ENCODE data around the gene TOM1L2.

TOM1L2 gene

DNA sequence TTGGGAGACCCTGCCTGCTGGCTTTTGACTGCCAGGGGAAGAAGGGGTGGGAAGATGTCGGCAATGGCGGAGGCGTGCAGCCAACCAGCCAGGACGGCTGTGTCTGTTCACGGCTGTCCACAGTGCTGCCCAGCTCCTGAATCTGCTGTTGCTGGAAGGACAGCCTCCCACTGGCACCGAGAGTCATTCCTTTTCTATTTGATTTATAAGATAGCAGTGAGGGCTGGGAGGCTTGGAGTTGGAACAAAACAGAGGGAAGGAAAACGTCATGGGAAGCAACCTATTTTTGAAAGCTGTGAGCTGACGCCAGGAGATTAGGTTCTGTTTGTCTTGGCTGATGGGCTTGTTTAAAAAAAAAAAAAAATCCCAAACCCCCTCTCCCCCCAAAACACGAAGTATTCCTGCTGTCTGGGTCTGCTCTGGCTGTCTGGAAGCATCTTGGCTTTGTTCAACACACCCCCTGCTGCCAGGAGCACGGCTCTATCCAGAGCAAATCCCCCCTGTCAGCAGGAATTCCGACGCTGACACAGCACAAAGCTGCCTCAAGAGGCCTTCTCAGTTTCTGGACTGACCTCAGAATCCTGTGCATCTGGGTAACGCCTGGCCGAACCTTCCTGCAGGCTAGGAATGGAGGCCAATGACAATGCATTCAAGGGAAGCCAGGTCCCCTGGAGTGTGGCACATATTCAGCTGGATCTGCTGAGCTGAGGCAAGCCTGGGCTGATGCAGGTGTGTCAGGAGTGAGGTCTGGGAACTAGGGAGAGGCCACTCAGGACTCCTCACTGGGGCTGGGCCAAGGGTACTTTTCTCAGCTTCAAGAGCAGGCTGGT, 94.5 kb downstream of the TOM1L2 start:
- no peak for DNase-seq (ENCODE audit: low read depth in 2 of 3, low spot score in 1 of 3)

DNA sequence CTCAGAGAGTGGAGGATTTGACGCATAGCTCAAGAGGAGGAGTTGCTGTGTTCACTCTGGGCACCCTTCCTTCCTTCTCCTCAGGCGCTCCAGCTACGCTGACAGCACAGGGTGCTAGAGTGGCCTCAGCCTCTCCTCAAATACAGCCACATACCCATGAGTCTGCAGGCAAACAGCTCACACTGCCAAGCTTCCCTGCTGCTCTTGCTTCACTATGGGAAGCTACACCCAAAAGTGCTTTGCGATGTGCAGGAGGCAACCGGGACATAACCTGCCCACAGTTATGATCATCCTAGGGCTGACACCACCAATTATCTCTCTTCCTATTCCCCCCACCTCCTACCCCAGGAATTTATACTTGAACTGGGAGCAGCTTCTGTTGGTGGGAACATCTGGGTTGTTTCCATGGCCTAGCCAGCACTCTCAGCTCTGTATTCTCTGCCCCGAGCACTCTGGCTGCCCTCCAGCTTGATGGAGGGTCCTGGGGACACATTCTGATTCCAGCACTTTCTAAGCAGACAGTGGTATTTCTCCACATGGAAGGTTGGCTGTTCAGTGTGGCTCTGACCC, 95.2 kb downstream of the TOM1L2 start:
- no peak for DNase-seq (ENCODE audit: low read depth in 2 of 3, low spot score in 1 of 3)

DNA sequence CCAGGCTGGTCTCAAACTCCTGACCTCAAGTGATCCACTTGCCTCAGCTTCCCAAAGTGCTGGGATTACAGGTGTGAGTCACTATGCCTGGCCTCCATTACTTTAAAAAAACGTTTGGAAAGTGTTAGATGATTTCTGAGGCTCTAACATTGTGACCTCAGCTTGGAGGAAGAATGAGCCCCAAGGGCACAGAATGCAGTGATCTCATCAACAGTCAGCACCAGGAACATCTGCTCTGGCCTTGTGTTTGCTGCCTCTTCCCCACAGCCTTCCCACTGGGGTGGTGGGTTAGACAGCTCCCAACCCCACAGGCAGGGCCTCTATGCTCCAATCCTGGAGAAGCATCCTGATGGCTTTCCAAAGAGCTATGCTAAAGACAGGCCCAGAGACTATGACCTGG, 97.7 kb downstream of the TOM1L2 start:
- no peak for DNase-seq (ENCODE audit: low read depth in 2 of 3, low spot score in 1 of 3)

DNA sequence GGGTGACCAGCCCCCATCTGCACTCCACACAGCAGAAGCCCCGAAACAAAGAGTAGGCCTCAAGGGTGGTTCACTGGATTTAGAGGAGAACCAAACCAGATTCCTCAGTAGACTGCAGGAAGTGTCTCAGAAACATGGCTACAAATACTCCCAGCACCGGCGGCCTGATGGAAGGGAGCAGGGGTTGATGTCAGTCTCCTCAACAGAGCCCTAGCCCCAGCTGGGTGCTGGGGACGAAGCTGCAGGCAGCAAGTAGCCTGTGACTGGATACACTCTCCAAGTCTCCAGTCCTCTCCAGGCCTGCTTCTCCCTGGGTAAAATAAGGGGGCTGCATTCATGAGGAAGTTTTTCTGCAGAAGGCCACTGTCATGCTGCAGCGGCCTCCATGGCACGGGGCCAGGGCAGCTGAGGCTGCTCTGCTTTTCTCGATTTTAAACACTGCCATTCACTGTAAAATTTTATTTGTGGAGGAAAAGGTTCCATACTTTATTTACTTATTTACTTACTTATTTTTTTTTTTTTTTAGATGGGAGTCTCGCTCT, 98.7 kb downstream of the TOM1L2 start:
- no peak for DNase-seq (ENCODE audit: low read depth in 2 of 3, low spot score in 1 of 3)

DNA sequence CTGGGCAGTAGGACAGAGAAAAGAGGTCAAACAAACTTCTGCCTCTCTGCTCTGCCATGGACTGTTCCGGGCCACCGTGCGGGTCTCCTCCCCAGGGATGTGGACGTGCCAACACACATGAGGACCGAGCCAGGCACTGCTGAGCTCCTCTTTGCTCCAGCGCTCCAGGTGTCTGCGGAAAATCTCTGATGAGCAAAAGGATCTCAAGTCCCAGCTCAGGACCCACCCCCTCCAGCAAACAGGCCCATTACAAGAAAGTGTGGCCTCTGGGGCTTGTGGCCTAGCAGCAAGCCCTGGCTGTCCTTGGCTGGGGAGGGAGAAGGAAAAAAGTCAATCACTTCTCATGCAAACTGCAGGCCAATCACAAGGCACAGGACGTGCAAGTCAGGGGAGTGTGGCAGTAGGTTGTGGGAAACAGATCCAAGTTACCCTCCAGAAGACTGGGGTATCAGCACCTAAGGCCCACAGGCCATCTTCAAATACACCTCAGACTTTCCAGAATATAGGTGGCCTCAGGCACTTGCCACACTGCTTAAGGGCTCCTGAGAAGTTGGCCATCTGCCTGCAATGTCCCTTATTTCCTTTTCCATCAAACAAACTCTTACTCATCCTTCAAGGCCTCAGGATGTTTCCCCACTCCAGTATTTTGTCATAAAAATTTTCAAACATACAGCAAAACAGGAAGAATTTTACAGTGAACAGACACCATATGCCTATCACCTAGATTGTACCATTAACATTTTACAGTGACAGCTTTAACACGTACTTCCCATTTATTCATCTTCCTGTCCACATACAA, 99.5 kb downstream of the TOM1L2 start:
- DNase-seq (ENCODE audit: low read depth in 2 of 3, low spot score in 1 of 3) = no peak

DNA sequence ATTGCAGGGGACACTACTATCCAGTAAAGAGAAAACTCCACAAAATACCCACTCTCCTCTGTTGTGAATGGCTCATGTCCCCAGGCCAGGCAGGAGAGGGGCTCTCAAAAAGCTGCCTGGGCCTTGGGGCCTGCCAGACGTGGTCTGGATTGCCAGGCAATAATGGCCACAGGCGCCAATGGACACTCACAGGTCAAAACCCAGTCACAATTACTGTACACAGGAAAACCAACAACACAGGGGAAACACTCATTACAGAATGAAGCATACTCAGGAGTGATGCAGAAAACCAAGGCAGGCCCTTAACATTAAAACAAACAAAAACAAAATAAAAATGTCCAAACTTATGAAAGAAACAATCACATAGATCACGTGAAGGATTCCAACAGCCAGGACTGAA, 100.3 kb downstream of the TOM1L2 start:
- DNase-seq (ENCODE audit: low read depth in 2 of 3, low spot score in 1 of 3) = no peak

DNA sequence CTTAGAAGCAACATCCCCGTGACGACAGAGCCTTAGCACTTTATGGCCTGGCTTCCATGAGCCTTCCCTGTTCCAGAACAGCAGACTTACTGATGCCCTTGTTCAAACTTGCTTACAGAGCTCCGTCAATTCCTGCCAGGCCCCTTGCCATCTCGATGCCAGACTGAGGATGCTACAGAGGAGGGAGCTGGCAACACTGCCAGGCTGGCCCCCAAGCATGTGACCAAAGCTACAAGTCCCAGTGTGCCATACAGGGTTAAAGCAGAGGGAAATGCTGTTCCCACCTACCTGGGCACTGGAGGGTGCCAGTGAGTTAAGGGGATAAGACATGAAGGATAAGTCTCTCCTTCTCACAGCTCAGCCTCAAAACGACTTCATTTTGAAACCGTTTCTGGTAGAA, 102.0 kb downstream of the TOM1L2 start:
- no peak for DNase-seq (ENCODE audit: low read depth in 2 of 3, low spot score in 1 of 3)

DNA sequence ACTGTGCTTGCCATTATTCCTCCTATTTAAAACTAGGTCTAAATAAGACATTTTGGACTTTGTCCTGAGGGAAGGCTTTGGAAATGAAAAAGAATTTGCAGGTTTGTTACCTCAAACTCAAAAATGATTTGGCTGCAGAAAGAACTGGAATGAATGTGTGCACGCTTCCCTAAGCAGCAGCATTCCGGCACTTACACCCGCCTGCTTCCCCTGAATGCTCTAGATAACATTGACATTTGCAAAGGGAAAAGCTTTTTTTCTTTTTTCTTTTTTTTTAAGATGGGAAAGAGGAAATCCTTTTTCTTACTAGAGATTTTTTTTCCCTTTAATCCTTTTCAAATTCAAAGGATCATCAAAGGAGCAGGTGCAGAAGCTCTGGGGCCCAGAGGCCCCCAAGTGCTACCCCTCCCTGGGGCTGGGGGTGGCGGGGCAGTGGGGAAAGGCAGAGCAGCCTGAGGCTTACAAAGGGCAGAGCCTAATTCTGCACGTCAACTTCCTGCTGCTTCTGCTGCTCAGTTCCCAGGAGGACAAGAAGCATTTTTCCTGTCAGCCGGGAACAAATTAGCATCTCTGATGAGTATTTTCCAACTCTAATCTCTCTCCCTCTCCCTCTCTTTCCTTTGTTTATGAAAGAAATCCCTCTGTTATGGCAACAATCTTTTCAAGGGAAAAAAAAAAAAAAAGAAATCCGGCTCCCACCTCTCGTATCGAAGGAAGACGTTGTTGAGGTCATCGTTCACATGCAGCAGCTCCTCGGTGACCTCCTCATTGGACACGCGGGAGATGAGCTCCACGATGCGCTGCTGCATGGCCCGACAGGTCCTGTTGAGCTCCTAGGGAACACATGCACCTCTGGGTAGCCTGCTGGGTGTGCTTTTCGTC, 103.3 kb downstream of the TOM1L2 start:
- no peak for DNase-seq (ENCODE audit: low read depth in 2 of 3, low spot score in 1 of 3)

DNA sequence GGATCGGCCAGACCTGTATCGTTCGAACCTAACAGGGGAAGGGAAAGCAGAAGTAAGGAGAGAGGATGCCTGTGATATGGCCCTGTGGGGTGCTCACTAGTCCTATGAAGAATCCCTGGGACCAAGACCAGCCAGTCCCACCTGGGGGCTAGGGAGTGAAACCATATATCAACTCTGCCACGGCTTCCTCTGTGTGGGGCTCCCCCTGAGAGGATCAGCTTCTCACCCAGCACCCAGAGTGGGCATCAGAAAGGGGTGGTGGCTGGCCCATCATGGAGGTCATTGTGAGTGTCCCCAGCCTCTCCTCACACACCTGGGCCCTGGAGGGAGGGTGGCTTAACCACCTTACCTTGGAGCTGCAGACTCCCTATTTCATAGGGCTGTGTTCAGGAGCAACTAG, 105.3 kb downstream of the TOM1L2 start:
- no peak for DNase-seq (ENCODE audit: low read depth in 2 of 3, low spot score in 1 of 3)

DNA sequence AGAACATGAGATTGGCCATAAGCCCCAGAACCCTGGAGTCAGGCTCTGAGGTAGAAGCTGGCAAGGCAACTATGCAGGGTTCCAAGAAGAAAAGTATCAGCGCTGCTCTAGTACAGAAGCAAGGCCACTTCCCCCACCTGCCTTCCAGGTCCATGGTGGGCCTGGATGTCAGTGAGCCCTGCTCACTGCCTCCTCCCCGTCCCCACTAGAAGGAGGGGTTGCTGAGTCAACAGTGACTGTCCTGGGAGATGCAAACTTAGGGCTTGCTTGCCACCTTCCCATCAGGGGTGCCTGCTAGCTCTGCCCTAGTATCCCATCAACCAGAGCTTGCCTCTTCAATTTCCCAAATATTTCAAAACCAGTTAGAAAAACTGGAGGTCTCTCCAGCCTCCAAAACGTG, 105.8 kb downstream of the TOM1L2 start:
- no peak for DNase-seq (ENCODE audit: low read depth in 2 of 3, low spot score in 1 of 3)

DNA sequence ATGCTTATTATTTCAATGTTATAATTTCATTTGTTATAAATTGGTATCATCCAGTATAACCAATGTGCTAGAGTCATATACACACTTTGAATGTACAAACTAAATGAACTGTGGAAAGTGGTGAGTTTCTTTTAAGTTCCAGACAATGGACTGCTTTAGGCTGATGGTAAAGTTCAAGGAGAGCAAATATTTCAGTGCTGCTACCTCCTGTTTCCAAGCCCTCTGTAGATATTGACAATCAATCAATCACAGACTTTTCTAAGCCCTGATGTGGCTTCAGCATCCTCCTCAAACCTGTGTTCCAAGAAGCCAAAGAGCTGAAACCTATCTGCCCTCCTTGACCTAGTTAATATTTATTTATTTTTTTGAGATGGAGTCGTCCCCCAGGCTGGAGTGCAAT, 107.2 kb downstream of the TOM1L2 start:
- DNase-seq (ENCODE audit: low read depth in 2 of 3, low spot score in 1 of 3) = no peak

DNA sequence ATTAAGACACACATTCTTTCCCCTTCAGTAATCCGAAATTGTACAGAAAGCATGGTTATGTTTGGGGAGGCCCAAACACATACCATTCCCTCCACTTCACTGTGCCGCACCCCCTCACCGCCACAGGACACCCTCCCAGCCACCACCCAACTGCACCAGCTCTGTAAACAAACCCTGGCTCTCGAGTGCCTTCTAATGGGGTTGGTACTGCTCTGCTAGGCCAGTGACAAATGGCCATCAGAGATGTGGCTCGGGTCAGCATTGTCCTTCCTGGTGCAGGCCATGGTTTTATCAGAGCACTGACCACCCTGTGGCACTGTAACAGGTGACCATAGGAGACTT, 111.5 kb downstream of the TOM1L2 start:
- no peak for DNase-seq (ENCODE audit: low read depth in 2 of 3, low spot score in 1 of 3)

DNA sequence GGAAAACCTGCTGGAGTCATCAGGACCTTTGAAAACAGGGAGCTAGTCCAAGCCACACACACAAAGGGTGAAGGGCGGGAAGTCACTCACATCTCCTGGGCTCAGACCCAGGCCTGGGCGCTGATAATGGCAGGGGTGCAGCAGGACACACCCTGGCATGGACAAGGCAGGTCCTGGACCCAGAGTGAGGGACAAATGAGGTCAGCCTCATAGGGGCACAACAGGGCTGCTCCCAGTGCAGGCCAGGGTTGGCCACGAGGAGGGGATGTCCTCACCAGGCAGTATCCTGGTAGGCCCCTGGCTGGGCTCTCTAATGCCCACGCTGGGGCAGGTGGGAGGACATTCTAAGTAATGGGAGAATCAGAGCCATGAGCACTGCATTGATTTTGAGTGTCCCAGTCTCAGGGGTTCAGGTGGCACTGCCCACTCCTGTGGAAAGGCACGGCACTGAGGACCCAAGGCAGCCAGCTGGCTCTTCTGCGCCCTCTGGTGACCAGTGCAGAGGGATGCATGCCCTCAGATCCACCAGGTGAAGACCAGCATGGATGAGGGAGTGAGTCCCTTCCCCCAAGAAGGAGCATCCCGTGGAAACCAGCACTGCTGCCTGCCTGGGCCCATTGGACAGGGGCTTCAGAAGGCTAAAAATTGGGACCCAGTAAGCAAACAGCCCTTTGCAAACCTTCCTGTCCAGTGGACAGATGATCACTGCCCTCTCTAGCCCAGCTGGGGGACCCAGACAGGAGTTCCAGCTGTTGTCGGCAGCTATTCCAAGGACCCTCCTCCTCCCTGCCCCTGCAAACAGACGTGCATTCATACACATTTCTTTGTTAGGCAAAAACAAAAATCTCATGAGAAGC, 112.1 kb downstream of the TOM1L2 start:
- DNase-seq (ENCODE audit: low read depth in 2 of 3, low spot score in 1 of 3) = peak in 2 of 3 donors; percentile 55 to 61

DNA sequence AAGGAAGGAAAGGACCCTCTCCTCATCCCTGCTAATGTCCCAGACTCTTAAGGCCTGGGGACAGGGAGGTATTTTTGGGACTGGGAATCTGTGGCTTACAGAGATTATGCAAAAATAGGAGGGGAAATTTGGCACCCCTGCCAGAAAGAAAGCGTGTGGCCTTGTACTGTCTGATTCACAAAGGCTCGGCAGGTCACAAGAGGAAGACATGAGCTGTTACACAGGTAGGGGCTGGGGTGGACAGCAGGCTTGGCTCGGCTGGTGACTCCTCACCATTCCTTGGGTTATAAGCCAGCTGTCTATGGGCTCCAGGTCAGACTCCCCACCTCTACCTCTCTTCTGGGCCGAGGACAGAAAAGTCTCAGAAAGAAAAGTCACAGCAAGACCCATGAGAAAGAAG, 114.7 kb downstream of the TOM1L2 start:
- no peak for DNase-seq (ENCODE audit: low read depth in 2 of 3, low spot score in 1 of 3)

DNA sequence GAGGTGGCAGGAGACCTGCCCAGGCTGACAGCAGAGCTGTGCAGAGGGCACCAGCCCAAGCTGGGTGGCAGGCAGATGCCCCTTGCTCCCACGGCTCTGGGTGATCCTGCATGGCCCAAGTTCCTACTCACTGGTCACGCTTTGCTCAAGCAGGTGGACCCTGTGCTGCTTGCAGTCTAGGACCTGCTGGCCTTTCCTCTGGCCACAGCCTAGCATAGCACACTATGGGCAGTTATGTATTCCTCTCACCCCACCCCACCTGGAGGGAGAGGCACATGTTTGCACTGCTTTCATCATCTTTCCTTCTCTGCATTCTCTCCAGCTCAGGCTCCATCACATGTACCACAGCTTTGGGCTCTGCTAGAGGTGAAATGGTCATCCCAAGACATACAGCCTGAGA, 115.8 kb downstream of the TOM1L2 start:
- DNase-seq (ENCODE audit: low read depth in 2 of 3, low spot score in 1 of 3) = no peak

DNA sequence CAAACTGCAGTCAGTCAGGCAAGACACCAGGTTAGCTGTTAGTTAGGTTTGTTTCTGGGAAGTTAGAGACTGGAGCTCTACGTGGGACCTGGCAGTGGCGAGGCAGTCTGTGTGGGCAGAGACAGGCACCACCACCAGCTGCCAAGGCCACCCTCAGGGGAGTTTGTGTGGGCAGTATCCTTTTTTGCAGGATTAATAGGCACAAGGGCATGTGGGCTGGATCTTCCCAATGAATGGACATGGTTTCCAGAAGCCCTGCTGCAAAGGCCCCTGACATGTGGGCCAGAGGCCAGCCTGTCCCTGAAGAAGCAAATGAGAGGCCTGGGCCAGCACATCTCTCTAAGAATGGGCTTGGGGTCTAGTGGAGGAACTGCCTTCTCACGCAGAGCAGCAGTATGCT, 116.2 kb downstream of the TOM1L2 start:
- no peak for DNase-seq (ENCODE audit: low read depth in 2 of 3, low spot score in 1 of 3)

DNA sequence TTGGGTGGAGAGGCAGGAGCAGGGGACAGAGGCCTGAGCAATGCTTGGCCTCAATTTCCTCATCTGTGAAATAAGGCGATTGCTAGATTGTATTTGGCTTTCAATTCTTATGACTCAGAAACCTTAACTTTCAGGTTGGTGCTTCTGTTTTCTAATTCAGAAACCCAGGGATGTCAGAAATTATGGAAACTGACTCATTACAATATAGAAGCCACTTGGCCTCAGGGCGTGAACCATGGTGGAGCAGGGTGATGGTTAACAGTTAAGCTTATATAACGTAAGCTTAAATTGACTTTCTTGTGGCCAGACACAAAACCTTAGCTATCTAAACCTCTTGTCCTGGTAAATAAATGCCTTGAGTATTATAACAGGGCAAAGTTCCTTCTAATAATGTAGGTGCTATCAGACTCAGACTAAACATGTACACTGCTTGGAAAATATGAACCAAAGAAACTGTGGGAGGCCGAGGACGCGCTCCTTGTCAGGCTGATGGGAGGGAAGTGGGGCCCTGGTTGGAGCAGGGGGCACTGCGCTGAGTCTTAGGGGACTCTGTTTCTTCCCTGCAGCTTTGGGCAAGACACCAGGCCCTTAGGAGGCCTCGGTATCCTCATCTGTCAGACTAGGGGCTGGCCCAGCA, 118.3 kb downstream of the TOM1L2 start:
- peak in 1 of 3 donors; percentile 50 for DNase-seq (ENCODE audit: low read depth in 2 of 3, low spot score in 1 of 3)

DNA sequence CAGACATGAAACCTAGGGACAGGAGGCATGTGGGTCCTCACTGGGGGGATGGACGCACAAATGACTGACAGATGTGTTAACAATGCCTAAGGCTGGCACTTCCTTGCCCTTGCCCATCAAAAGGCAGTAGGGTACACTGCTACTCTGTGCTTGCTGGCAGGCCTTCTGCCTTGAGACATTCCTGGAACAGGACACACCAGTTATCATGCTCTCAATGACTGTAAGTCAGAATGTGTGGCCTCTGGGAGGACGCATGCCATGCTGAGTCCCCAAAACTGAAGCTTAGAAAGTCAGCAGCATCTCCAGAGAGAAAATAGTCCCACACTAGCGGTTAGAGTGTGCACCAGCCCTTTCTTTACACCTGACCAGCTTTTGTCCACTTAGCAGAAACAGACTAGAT, 119.3 kb downstream of the TOM1L2 start:
- DNase-seq (ENCODE audit: low read depth in 2 of 3, low spot score in 1 of 3) = no peak

DNA sequence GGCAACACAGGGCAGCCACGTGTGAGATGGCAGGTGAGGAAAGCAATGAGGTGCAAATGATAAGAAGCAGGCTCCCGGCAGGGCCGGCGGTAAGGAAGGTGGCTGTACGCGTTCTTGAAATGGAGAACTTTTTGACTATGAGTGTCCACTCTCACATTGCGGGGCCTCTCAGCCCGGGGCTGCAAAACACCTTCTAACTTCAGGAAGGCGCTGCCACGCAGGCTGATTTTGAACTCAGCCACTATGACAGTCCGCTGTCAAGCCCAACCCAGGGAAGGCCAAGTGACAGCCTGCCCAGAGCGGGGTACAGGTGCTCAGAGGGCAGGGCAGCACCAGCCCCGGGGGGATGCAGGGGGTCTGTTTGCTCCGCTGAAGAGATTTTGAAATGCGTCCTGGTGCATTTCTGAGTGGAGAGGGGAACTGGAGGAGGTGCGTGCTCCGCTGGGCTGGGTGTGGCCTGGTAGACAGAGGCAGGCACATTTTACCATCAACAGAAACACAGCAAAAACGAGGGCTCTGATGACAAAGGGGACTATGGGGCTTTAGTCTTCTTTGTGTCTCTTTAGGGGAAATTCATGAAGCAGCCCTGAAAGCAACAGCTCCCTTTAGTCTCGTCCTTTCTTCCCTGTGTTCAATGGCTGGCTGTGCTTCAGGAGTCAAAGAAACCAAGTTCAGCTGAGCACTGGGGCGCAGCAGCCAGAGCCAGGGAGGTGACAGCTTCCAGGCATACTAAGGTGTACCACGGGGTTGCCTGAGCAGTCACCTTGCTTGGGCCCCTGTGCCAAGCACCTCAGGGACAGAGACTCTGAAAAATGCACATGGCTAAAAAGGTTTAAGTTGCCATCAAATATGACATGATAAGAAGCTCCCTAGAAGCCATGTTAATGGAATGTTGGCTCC, 120.8 kb downstream of the TOM1L2 start:
- DNase-seq (ENCODE audit: low read depth in 2 of 3, low spot score in 1 of 3) = no peak

All from stimulated activated CD4-positive, alpha-beta T cell treated with anti-CD3 and anti-CD28 coated beads, Interleukin-12 subunit alpha, Interleukin-12 subunit beta, amount 100 ng/mL, for 48 hours (primary cell).